ENCODE data around the gene TRPT1.
A peak's percentile ranks its signal among the peaks of the same experiment; 100 is the strongest.

TRPT1 gene

DNA sequence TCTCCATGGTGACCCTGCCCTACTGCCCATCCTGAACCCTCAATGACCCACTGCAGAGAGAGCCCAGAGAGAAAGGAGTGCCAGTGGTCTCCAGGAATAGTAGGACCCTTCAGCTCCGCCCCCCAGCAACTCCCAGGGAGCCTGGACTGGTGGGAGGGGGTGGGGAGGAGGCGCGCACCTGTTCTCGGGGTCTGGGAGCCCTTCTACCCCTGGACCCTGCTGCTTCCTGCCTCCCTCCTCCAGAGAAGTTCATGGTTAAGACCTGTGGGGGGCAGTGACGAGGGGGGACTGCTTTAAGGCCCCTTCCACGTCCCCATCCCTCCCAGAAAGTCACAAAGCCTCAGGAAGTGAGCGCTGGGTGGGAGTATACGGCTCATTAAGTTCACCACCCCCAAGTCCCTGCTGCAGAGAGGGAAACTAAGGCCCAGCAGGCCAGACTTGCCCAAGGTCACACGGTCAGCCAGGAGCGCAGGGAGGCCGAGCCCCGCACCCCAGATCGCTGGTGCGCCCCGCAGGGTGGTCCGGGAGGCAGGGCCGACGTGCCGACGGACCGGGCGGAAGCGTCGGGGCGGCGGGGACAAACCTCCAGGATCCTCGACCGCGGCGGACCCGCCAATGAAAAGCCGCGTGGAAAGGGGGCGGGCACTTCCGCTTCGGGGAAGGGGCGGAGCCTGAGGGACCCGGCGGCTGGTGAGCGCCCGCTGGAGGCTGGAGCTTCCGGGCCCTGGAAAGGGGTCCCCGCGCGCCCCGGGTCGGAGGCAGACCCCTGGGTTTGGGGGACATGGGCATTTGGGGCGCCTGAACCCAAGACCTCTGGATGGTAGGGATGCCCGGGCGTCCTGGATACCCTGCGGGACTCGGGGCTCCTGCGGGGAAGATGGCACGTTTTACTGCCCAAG, at the start of gene TRPT1, which contains the start of gene NUDT22:
Gene TRPT1, minus strand, starts transcription at position 579 of the 899 bp plus-strand sequence. Its CDS starts 326 bp downstream, at position 253.
Gene NUDT22, plus strand, starts transcription at position 667 of the 899 bp plus-strand sequence. CDS start 379 bp downstream, outside the sequence.
- peak; percentile 47 to 78 for DNase-seq

DNA sequence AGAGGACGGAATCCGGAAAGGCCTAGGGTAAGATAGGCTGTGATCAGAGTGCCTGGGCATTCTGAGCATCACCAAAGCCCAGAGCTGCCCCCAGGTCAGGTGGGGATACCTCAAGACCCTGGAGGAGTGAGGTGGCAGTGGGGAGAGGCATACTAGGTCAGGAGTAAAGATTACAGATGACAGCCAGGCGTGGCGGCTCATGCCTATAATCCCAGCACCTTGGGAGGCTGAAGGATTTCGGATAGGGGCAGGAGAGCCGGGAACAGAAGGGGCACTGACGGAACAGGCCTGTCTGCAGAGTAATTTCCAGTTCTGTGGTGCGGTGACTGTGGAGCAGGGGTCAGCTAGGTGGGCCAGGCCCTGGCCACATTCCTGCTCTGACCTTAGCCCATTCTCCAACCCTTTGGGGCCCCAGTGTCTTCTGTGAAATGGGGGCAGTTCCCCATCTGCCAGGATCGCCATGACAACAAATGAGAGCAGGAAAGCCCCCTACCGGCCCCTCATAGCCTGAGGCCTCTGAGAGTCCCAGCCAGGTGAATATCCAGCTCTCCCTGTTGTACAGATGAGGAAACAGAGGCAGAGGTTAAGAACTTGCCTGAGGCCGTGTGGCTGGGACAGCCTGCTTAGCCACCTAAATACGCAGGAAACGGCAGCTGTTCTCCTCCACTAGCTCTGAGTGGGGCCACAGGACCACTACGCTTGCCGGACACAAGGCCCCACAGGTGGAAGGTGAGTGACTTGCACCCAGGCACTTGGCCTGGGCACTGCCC, 49.2 kb upstream of the TRPT1 start:
- no peak for DNase-seq

- peak; percentile 99 for DNase-seq
Measured at GRCh38 chr11:64269540-64270220, 43.7 kb upstream of the TRPT1 start.

GRCh38 chr11:64268893-64269539, 43.0 kb upstream of the TRPT1 start:
- no peak for DNase-seq

DNA sequence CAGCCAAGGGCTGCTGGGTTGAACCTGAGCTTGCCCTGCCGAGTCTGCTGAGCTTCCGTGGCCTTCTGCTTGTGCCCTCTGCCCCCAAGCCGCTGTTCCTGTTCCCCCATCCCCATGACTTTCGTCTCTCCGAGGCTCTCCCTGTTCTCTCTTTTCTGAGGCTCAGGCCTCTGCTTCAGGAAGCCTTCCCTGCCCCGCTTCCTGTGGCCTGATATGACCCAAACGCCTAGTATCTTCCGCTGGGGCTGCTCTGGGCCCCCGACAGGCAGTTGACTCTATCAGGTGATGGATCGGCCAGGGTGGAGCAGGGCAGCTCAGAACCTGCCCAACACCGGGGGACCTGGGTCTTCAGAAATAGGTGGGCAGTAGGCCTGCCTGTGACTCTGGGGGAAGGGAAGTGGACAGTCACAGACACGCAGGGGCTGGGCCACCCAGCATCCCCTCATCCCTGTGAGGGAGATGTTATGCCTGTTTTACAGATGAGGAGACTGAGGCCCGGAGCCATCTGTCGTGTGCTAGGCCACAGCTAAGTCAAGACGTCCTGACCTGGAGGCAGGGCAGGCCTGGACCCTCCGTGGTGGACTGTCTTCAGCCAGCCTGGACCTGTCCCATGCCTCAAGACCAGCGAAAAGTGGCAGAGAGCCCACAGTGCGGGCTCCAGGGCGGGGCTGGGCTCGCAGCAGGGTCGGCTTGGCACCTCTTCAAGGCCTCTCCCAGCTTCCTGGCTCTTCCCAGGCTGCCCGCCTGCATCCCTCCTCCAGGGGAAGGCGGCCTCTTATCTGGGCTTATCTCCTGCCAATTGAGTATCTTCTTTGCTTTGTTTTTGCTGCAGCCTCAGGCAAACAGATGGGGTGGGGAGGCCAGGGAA, 42.3 kb upstream of the TRPT1 start:
- peak; percentile 17 to 59 for DNase-seq

- DNase-seq = no peak
Measured at GRCh38 chr11:64267207-64267945, 41.4 kb upstream of the TRPT1 start.

DNA sequence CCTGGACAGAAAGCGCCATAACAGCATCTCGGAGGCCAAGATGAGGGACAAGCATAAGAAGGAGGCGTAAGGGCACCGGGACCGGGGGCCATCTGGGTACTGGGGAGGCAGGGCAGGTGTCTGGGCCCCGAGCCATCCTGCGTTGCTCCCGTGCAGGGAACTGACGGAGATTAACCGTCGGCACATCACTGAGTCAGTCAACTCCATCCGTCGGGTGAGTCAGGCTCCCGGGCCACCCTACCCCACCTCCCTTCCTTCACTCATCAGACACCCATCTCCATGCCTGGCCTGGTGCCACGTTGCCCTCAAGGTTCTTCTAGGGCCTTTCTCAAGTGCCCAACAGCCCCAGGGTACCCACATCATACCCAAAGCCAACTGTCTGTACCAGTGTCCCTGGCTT, 40.4 kb upstream of the TRPT1 start:
- no peak for DNase-seq

GRCh38 chr11:64265176-64266160, 39.5 kb upstream of the TRPT1 start:
- DNase-seq = no peak

DNA sequence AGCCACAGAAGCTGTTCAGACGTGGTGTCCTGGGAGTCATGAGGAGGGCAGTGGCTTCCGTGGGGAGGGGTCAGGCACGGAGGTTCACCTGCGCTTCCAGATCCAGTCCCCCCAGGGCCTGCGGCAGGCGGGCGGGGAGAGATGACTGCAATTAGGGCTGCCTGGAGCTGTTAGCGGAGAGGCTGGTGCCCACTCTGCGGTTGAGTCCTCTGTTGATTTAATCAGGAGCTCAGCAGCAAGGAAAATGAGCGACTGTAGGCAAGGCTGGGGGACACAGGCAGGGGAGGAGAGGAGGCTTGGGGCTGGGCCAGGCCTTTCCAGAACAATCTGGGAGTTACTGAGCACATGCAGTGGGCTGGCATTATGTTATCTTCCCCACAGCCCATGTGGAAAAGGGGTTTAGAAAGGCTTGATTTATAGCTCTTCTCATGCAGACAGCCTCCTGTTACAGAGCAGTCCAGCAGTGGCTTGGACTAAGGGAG, 38.4 kb upstream of the TRPT1 start:
- DNase-seq = no peak

DNA sequence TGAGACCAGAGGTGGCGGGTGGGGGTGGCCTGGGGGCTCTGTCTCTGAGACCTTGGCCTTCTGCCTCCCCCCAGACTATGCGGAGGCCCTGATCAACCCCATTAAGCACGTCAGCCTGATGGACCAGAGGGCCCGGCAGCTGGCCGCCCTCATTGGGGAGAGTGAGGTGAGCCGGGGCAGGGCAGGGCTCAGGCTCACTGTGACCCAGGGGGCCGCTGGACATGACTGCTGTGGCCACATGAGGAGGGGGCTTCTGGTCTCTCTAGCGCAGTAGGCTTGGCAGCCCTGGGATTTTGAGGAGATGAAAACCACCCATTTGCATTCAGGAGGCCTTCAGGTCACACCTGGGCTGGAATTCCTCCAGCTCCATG, 37.9 kb upstream of the TRPT1 start:
- DNase-seq = no peak

DNA sequence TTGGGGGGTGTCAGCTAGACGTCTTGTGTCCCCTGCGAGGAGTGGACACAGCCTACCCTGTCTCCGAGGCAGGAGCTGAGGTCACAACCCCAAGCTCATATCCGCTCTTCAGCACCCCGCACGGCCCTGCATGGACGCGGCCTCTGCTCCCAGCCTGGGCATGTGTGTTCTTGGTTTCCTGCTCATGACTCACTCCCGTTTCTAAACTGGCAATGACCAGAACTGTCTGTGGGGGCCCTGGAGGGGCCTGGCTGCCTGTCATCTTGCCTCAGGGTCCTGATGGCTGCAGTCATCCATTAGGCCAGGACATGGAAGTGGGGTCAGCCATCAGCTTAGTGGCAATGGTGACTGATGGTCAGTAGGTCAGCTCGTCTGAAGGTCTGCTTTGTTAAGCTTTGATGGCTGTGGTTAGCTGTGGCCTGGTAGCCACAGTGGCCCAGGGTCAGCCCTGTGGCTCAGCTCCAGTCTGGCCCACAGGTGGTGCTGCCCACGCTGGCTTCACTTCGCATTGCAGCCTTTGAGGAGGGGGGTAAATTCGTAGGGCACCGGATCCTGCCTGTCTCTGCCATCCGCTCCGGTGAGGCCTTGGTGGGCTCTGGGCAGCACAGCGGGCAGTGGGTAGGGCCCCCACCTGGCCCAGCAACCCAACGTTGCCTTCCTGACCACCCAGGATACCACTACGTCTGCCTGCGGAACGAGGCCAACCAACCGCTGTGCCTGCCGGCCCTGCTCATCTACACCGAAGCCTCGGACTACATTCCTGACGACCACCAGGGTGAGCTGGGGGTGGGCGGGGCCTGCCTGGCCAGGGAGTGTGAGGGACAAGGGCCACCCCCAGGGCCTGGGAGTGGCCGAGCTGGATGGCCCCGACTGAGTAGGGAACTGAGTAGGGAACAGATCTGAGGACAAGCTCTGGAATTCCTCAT, 37.3 kb upstream of the TRPT1 start:
- DNase-seq = no peak

- DNase-seq = no peak
Measured at GRCh38 chr11:64262271-64263002, 36.5 kb upstream of the TRPT1 start.

DNA sequence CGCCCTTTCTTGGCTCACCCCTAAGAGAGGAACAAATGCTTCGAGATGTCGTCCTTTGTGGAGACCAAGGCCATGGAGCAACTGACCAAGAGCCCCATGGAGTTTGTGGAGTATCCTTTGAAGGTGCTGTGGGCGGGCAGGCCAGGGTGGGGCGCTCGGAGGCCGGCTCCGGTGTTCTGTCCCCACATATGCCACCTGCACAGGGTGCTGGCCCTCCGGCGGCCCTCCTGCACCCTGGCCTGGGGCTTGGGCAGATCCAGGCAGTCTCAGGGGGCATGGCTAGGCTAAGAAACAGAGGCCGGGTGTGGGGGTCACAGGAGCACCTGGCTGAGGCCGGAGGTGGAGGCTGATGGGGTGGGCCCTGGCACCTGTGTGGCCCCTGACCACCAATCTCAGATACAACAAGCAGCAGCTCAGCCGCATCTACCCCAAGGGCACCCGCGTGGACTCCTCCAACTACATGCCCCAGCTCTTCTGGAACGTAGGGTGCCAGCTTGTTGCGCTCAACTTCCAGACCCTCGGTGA, 35.6 kb upstream of the TRPT1 start:
- DNase-seq = no peak

GRCh38 chr11:64260147-64260708, 34.2 kb upstream of the TRPT1 start:
- no peak for DNase-seq

DNA sequence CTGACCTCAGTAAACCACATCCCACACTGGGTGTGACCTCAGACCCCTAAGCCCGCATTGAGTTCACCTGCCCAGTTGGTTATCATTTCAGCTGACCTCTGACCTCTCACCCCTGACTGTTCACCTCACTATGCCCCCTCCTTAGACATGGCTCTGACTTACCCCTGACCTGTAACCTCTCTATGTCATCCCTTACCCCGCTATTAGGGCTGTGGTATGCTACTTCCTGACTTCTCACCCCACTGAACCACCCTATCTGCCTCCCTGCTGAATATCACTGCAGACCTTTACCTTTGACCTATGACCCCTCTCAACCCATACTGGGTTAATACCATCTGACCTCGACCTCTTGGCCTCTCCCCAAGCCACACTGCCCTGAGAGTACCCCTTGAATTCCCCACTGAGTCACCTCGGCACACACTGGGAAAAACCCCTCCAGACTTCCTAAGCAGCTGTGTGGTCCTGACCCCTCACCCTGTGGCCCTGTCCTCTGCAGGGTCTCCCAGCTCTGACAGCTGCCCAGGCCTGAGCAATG, 33.6 kb upstream of the TRPT1 start:
- DNase-seq = no peak

GRCh38 chr11:64258946-64259532, 33.1 kb upstream of the TRPT1 start:
- no peak for DNase-seq

Measured in NCI-H524 (cell line).